DMS114 treated with DMSO at 0.1 percent for 48 hours (cell line): ENCODE data around the gene TMEM26.
"Not testable (repeated sequence)": the region's sequence is repeated elsewhere in the genome, so short reads cannot be mapped to it uniquely, and the experiment has no call there.

Source experiments
- DNase-seq: peaks from one replicate; lab custom pipeline; 2025; ENCODE audit not compliant: unreplicated experiment; lab: John Stamatoyannopoulos, UW

The TMEM26 gene

GRCh38 chr10:61400524-61400923 is 52.7 kb downstream of the TMEM26 start:
- DNase-seq, result no peak

GRCh38 chr10:61399406-61399805 is 53.8 kb downstream of the TMEM26 start:
- DNase-seq, result no peak

GRCh38 chr10:61398366-61399129 is 54.6 kb downstream of the TMEM26 start:
- no peak for DNase-seq

GRCh38 chr10:61397175-61397986 is 55.8 kb downstream of the TMEM26 start:
- DNase-seq, result no peak

- no peak for DNase-seq
Measured at GRCh38 chr10:61391281-61391680, 61.9 kb downstream of the TMEM26 start.

- no peak for DNase-seq
Measured at GRCh38 chr10:61390851-61391250, 62.3 kb downstream of the TMEM26 start.

GRCh38 chr10:61389887-61390286 is 63.3 kb downstream of the TMEM26 start:
- no peak for DNase-seq

- DNase-seq, result not testable (repeated sequence)
Measured at GRCh38 chr10:61388986-61389385, 64.2 kb downstream of the TMEM26 start.

- no peak for DNase-seq
Measured at GRCh38 chr10:61385231-61386001, 67.8 kb downstream of the TMEM26 start.

GRCh38 chr10:61381153-61381552 is 72.0 kb downstream of the TMEM26 start:
- DNase-seq, result not testable (repeated sequence)

- DNase-seq, result no peak
Measured at GRCh38 chr10:61378865-61379264, 74.3 kb downstream of the TMEM26 start.

GRCh38 chr10:61376908-61377368 is 76.2 kb downstream of the TMEM26 start:
- DNase-seq, result no peak

- DNase-seq, result no peak
Measured at GRCh38 chr10:61376377-61376776, 76.8 kb downstream of the TMEM26 start.

GRCh38 chr10:61366365-61366764 is 86.8 kb downstream of the TMEM26 start:
- no peak for DNase-seq

- DNase-seq, result no peak
Measured at GRCh38 chr10:61364619-61365018, 88.6 kb downstream of the TMEM26 start.

- DNase-seq, result no peak
Measured at GRCh38 chr10:61363006-61363405, 90.2 kb downstream of the TMEM26 start.

- DNase-seq, result no peak
Measured at GRCh38 chr10:61359452-61359851, 93.7 kb downstream of the TMEM26 start.

- no peak for DNase-seq
Measured at GRCh38 chr10:61357687-61358086, 95.5 kb downstream of the TMEM26 start.
